ENCODE measurements around the gene FFAR3. TPM values are rescaled to one million over a fixed set of nuclear protein-coding genes. Genes with fewer than 3 reads are reported as not detected.

Gene FFAR3
- polyA plus RNA-seq, 1 donor: 0.79 TPM

GRCh38 chr19:35315883-35316282 lies 42.4 kb upstream of the FFAR3 start:
- no peaks in the 10 kb centered on the region for H3K36me3 ChIP-seq (ENCODE audit: control insufficient read depth, insufficient read depth, low read length)
- H3K27me3 ChIP-seq (ENCODE audit: control insufficient read depth, insufficient read depth, low read length): no peaks in the 10 kb centered on the region
- 40% methylated on average over 1 of the region's 9 CpGs for WGBS (ENCODE audit: insufficient coverage, low lambda C conversion rate)
- no peak overlapping the region for H3K4me3 ChIP-seq (ENCODE audit: low read length)
- no peak for DNase-seq
- no peak overlapping the region for H3K27ac ChIP-seq (ENCODE audit: low read length)
- H3K9me3 ChIP-seq (ENCODE audit: control insufficient read depth, low read depth, low read length): no peaks in the 10 kb centered on the region
- H3K4me1 ChIP-seq (ENCODE audit: control insufficient read depth, insufficient read depth, low read length): no peaks in the 10 kb centered on the region

GRCh38 chr19:35316560-35316959 lies 41.7 kb upstream of the FFAR3 start:
- peak; percentile 32 to 65 for DNase-seq
- 58% methylated on average over 3 of the region's 9 CpGs for WGBS (ENCODE audit: insufficient coverage, low lambda C conversion rate)
- Histone ChIP-seq H3K9me3 (ENCODE audit: control insufficient read depth, low read depth, low read length) (no peaks in the 10 kb centered on the region), H3K36me3 (ENCODE audit: control insufficient read depth, insufficient read depth, low read length) (no peaks in the 10 kb centered on the region), H3K4me3 (ENCODE audit: low read length) (no peak overlapping the region), H3K27ac (ENCODE audit: low read length) (no peak overlapping the region), H3K4me1 (ENCODE audit: control insufficient read depth, insufficient read depth, low read length) (no peaks in the 10 kb centered on the region), H3K27me3 (ENCODE audit: control insufficient read depth, insufficient read depth, low read length) (no peaks in the 10 kb centered on the region)

- Histone ChIP-seq H3K9me3 (ENCODE audit: control insufficient read depth, low read depth, low read length) (no peaks in the 10 kb centered on the region), H3K4me3 (ENCODE audit: low read length) (no peak overlapping the region), H3K36me3 (ENCODE audit: control insufficient read depth, insufficient read depth, low read length) (no peaks in the 10 kb centered on the region), H3K27ac (ENCODE audit: low read length) (no peak overlapping the region), H3K4me1 (ENCODE audit: control insufficient read depth, insufficient read depth, low read length) (no peaks in the 10 kb centered on the region), H3K27me3 (ENCODE audit: control insufficient read depth, insufficient read depth, low read length) (no peaks in the 10 kb centered on the region)
- WGBS (ENCODE audit: insufficient coverage, low lambda C conversion rate): 80% methylated on average over 2 of the region's 7 CpGs
- no peak for DNase-seq
Measured at GRCh38 chr19:35317464-35318043, 40.7 kb upstream of the FFAR3 start.

DNA sequence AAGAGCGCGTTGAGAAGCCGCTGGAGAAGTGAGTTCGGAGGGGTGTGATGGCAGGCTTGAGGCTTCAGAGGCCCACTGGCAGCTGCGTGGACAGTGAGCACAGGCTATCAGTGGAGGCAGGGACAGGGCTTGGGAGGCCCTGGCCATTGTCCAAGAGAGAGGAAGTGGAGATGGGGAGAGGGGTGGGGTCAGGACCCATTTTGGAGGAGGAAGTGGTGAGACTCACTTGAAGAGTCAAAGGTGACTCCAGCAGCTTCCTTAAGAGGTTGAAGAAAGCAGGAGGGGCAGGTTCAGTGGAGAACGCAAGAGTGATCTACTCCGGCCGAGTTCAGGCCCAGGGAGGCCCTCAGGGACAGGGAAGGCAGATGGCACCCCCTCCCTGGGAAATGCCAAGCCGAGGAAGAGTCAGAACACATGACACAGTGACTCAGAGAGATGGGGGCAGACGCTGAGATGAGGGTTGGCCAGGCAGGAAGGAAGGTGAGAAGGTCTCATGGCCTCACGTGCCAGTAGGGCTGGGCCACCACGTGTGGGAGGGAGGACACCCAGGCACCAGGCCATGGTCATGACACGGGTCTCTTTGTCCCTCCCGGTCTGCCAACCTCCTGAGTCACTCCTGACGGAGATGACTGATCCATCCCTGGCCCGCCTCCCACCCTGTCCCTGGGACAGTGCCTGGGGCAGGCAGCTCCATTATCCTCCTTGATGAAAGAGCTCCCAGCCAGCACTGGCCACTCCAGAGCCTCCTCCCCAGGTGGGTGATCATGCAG lies 39.4 kb upstream of the FFAR3 start:
- H3K9me3 ChIP-seq (ENCODE audit: control insufficient read depth, low read depth, low read length): no peaks in the 10 kb centered on the region
- no peaks in the 10 kb centered on the region for H3K27me3 ChIP-seq (ENCODE audit: control insufficient read depth, insufficient read depth, low read length)
- DNase-seq: no peak
- no peaks in the 10 kb centered on the region for H3K36me3 ChIP-seq (ENCODE audit: control insufficient read depth, insufficient read depth, low read length)
- no CpG with 5 or more reads among the region's 16 CpGs for WGBS (ENCODE audit: insufficient coverage, low lambda C conversion rate)
- H3K27ac ChIP-seq (ENCODE audit: low read length): no peak overlapping the region
- H3K4me1 ChIP-seq (ENCODE audit: control insufficient read depth, insufficient read depth, low read length): no peaks in the 10 kb centered on the region
- no peak overlapping the region for H3K4me3 ChIP-seq (ENCODE audit: low read length)

- Histone ChIP-seq H3K27ac (ENCODE audit: low read length) (no peak overlapping the region), H3K27me3 (ENCODE audit: control insufficient read depth, insufficient read depth, low read length) (no peaks in the 10 kb centered on the region)
- DNase-seq: no peak
Measured at GRCh38 chr19:35320065-35320713, 38.1 kb upstream of the FFAR3 start.

GRCh38 chr19:35321291-35321690 lies 37.0 kb upstream of the FFAR3 start:
- no peak for DNase-seq
- 86% methylated on average over 1 of the region's 2 CpGs for WGBS (ENCODE audit: insufficient coverage, low lambda C conversion rate)
- no peak overlapping the region for H3K27ac ChIP-seq (ENCODE audit: low read length)
- no peaks in the 10 kb centered on the region for H3K9me3 ChIP-seq (ENCODE audit: control insufficient read depth, low read depth, low read length)
- no peaks in the 10 kb centered on the region for H3K27me3 ChIP-seq (ENCODE audit: control insufficient read depth, insufficient read depth, low read length)
- no peak overlapping the region for H3K4me3 ChIP-seq (ENCODE audit: low read length)
- no peaks in the 10 kb centered on the region for H3K36me3 ChIP-seq (ENCODE audit: control insufficient read depth, insufficient read depth, low read length)
- H3K4me1 ChIP-seq (ENCODE audit: control insufficient read depth, insufficient read depth, low read length): no peaks in the 10 kb centered on the region

More at GRCh38 chr19:35320065-35320713, 38.1 kb upstream of the FFAR3 start:
- H3K4me3 ChIP-seq (ENCODE audit: low read length): no peak overlapping the region
- H3K4me1 ChIP-seq (ENCODE audit: control insufficient read depth, insufficient read depth, low read length): no peaks in the 10 kb centered on the region
- no CpG with 5 or more reads among the region's 12 CpGs for WGBS (ENCODE audit: insufficient coverage, low lambda C conversion rate)
- no peaks in the 10 kb centered on the region for H3K9me3 ChIP-seq (ENCODE audit: control insufficient read depth, low read depth, low read length)
- no peaks in the 10 kb centered on the region for H3K36me3 ChIP-seq (ENCODE audit: control insufficient read depth, insufficient read depth, low read length)

DNA sequence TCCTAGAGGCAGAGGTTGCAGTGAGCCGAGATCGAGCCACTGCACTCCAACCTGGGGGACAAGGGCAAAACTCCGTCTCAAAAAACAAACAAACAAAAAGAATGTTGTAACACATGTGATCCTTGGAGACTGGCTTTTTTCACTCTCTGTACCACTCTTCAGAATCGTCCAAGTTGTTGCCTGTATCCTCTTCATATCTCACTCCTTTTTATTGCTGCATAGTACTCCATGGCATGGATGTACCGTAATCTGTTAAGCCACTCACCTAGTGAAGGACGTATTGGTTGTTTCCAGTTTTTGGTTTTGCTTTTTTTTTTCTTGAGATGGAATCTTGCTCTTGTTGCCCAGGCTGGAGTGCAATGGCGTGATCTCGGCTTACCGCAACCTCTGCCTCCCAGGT lies 36.2 kb upstream of the FFAR3 start:
- H3K4me1 ChIP-seq (ENCODE audit: control insufficient read depth, insufficient read depth, low read length): no peaks in the 10 kb centered on the region
- 87% methylated on average over 3 of the region's 9 CpGs for WGBS (ENCODE audit: insufficient coverage, low lambda C conversion rate)
- no peak for DNase-seq
- no peak overlapping the region for H3K4me3 ChIP-seq (ENCODE audit: low read length)
- peaks cover 3% of the 10 kb centered on the region for H3K27me3 ChIP-seq (ENCODE audit: control insufficient read depth, insufficient read depth, low read length)
- no peaks in the 10 kb centered on the region for H3K36me3 ChIP-seq (ENCODE audit: control insufficient read depth, insufficient read depth, low read length)
- H3K27ac ChIP-seq (ENCODE audit: low read length): no peak overlapping the region
- H3K9me3 ChIP-seq (ENCODE audit: control insufficient read depth, low read depth, low read length): no peaks in the 10 kb centered on the region

GRCh38 chr19:35327642-35328041 lies 30.6 kb upstream of the FFAR3 start:
- no peak overlapping the region for H3K4me3 ChIP-seq (ENCODE audit: low read length)
- H3K36me3 ChIP-seq (ENCODE audit: control insufficient read depth, insufficient read depth, low read length): no peaks in the 10 kb centered on the region
- no peak for DNase-seq
- peaks cover 4% of the 10 kb centered on the region for H3K27me3 ChIP-seq (ENCODE audit: control insufficient read depth, insufficient read depth, low read length)
- H3K9me3 ChIP-seq (ENCODE audit: control insufficient read depth, low read depth, low read length): no peaks in the 10 kb centered on the region
- H3K27ac ChIP-seq (ENCODE audit: low read length): no peak overlapping the region
- H3K4me1 ChIP-seq (ENCODE audit: control insufficient read depth, insufficient read depth, low read length): no peaks in the 10 kb centered on the region
- no CpG with 5 or more reads among the region's 4 CpGs for WGBS (ENCODE audit: insufficient coverage, low lambda C conversion rate)

- Histone ChIP-seq H3K36me3 (ENCODE audit: control insufficient read depth, insufficient read depth, low read length) (no peaks in the 10 kb centered on the region), H3K4me1 (ENCODE audit: control insufficient read depth, insufficient read depth, low read length) (no peaks in the 10 kb centered on the region), H3K27me3 (ENCODE audit: control insufficient read depth, insufficient read depth, low read length) (peaks cover 4% of the 10 kb centered on the region), H3K9me3 (ENCODE audit: control insufficient read depth, low read depth, low read length) (no peaks in the 10 kb centered on the region), H3K4me3 (ENCODE audit: low read length) (no peak within 1 kb of the TSS), H3K27ac (ENCODE audit: low read length) (no peak within 1 kb of the TSS)
- DNase-seq: no peak
- WGBS (ENCODE audit: insufficient coverage, low lambda C conversion rate): no CpG with 5 or more reads among the region's 12 CpGs
Measured at GRCh38 chr19:35328851-35329285, 29.4 kb upstream of the FFAR3 start, which contains the start of gene CD22. Gene CD22, plus strand, starts transcription at chr19:35329187. Its CDS starts 2,854 bp downstream, at chr19:35332041.

- Histone ChIP-seq H3K27me3 (ENCODE audit: control insufficient read depth, insufficient read depth, low read length) (peaks cover 4% of the 10 kb centered on the region), H3K4me3 (ENCODE audit: low read length) (no peak overlapping the region), H3K4me1 (ENCODE audit: control insufficient read depth, insufficient read depth, low read length) (no peaks in the 10 kb centered on the region), H3K9me3 (ENCODE audit: control insufficient read depth, low read depth, low read length) (no peaks in the 10 kb centered on the region), H3K27ac (ENCODE audit: low read length) (no peak overlapping the region), H3K36me3 (ENCODE audit: control insufficient read depth, insufficient read depth, low read length) (no peaks in the 10 kb centered on the region)
- no peak for DNase-seq
- WGBS (ENCODE audit: insufficient coverage, low lambda C conversion rate): no CpG with 5 or more reads among the region's 4 CpGs
Measured at GRCh38 chr19:35329323-35329722, 28.9 kb upstream of the FFAR3 start.
